ENCODE measurements around the gene PFKL.
"Not testable (repeated sequence)": the region's sequence is repeated elsewhere in the genome, so short reads cannot be mapped to it uniquely, and the experiment has no call there.

The PFKL gene

DNA sequence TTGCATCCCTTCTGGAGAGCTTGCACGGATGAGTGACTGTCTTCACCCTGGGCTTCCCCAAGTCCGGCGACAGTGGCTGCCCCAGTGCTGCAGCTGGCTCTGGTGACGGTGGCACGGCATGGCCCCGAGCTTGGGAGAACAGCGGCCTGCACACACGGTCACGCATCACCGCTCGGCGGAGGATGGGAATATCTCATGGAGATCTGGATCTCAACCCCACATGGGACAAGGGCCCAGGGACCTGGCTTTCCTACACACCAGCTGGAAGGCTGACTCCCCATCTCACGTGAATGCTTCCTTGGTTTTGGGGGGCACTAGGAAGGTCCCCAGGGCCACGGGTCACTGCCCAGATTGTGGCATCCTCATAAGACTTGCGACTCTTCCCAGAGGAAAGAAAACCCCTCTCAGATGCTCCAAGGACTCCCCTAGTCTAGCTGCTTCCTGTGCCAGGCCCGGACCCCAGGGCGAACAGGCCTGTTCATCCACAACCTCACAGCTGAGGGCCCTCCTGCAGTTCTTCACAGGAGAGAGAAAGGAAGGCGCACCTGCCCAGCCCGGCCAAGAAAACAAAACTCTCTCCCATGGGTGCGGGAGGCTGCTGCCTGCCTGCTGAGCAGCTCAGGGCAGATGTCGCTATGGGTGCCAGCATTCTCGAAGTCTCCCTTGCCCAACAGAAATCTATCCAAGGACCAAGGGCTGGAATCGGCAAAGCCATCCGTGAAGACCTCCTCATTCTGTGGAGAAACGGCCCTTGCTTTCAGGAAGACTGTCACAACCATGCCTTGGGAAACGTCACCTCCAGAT is 29.4 kb downstream of the PFKL start:
- DNase-seq, result peak; percentile 46

DNA sequence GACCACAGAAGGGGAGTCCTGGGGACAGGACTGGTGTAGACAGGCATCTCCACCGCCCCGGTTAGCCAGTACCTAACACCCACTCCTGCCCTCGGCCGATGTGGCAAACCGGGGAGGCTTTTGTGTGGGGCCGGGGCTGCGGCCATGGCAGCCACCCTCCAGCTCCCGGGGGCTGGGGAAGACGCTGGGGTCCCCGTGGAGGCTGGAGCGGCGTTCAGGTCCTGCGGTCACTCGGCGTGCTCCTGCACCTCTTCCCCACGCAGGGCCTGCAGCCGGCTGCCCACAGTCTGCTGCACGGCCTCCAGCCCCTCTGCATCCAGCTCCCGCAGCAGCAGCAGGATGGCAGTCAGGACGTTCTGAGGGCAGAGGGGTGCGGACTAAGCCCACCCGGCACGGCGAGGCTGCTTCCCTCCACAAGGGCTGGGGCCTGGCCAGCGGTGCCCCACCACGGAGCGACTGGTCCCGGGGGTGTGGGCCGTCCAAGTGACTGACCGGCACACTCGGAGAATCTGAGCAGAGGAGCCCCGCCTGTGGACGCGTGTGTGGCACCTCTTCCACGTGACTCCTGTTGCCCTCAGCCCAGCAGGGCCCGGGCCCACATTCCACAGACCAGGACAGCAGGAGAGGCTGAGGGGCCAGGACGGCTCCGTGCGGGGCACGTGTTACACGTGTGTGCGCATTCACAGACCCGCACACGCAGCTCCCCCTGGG is 30.3 kb downstream of the PFKL start:
- DNase-seq, result no peak

DNA sequence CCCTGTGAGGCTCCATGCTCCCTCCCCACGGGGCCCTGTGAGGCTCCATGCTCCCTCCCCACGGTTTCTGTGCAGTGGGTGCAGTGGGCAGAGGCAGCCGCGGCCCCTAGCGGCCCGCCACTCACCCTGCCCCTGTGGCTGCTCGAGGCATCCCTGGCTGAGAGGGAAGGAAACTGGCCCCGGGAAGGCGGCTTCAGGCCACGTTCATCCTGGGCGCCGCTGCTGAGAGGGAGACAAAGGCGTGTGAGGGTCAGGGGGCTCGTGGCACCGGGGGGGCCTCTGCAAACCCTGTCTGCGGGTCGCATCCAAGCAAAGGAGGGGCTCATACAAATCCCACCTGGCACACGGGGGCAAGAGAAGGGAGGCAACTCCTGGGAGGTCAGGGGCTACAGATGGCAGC is 30.8 kb downstream of the PFKL start:
- DNase-seq, result no peak

DNA sequence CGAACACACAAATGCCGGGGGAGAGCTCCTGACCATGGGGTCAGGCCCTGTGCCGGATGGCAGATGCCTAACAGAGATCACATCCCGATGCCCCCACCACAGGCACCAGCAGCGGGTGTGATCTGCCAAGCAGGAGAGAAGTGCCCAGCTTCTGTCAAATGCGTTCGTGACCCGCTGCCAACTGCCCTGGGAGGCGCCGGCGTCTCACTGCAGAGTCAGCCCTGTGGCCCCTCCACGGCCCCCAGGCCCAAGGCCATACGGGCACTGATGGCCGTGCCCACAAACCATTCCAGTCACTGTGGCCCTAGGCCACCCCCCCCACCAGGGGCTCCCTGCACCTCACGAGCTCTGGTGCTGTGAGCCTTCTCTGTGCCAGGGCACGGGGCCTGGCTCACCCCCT is 31.4 kb downstream of the PFKL start:
- DNase-seq, result no peak

DNA sequence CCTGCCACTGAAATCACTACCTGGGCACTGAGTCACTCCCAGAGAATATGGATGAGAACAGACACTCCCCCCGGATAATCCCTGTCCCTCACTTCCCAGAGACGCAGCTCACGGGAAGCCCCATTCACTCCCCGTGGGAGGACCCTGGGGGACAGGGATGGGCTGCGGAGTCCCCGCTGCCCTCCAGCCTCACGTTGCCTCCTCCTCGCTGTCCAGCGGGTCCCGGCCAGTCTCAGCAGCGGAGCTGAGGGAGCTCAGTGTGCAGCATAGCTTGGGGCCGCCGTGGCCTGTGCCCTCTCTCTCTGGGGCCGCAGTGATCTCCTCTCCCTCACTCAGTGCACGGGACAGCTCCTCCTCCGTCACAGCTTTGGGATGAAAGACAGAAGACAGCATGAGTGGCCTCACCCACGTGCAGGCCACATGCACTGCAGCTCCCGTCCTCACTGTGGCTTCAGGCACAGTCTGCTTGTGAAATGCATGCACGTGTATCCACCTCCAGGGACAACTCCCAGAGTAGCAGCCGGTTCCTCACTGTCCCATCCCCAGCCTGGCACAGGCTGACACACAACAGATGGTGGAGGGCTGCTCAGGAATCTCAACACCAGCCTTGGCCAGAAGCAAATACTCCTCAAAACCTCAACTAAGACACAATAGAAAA is 31.9 kb downstream of the PFKL start:
- DNase-seq, result no peak

DNA sequence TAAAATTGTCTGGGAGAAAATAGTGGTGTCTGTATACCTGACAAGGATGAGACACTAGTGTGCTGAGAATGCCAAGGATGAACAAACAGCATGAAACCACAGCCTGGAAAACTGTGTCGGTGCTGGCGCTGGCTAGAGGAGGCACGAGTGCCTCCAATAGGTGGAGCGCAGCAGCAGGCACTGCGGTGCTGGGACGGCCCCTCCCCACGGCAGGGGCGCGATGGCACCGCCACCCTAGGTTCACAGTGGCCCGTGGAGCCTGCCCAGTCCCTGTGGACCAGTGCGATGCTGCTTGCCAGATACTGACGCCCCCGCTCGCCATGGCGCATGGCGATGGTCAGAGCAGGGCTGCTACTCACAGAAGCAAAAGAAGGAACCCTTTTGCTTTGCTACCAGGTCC is 32.5 kb downstream of the PFKL start:
- DNase-seq, result no peak

DNA sequence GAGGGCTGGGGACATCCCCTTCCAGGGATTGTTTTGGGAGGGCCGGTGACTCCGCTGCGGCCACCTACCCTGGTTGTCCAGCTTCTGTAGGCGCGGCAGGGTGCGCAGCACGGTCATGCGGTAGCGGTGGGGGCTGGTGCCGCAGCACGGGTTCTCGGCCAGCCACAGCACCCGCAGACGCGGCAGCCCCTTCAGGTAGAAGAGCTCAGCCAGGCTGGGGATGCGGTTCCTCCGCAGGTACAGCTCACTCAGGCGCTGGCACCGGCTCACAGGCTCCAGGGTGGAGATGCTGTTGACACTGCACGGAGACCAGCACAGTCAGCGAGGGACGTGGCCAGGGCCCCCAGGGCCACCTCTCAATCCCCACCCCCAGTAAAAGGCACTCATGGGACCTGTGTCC is 33.1 kb downstream of the PFKL start:
- DNase-seq, result no peak

DNA sequence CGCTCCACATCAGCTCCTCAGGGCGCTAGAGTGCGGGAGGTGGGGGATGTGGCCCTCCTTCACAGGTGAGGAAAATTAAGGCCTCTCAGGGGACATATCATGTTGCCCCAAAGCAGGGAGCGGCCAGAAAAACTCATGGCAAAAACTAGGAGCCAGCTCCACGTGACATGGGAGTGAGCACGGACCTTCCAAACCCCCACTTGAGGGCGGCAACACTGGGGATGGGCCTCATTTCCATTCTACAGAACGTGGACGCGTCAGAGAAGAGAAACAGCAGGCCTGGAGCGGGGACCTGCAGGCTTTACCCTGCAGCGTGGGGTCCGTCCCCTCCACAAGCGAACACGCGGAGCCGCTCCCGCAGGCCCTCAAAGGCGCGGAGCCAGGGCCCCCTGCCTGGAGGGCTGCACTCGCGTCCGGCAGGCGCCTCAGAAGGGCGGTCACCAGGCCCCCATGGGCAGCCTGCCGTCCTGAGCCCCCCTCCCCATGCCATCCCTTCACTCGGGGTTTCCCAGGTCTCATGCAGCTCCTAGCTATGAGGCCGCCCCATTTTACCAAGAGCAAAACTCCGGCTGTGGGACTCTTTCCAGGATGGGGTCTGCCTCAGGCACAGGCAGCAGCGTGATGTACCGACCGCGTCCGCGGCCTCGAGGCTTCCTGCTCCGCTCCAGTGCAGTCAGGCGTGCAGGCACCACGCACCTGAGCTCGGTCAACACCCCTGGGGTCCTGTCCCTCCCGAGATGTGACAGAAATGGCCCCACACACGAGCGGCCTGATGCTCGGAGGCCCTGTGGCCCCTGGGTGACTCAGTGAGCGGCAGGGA is 33.9 kb downstream of the PFKL start:
- DNase-seq, result no peak

DNA sequence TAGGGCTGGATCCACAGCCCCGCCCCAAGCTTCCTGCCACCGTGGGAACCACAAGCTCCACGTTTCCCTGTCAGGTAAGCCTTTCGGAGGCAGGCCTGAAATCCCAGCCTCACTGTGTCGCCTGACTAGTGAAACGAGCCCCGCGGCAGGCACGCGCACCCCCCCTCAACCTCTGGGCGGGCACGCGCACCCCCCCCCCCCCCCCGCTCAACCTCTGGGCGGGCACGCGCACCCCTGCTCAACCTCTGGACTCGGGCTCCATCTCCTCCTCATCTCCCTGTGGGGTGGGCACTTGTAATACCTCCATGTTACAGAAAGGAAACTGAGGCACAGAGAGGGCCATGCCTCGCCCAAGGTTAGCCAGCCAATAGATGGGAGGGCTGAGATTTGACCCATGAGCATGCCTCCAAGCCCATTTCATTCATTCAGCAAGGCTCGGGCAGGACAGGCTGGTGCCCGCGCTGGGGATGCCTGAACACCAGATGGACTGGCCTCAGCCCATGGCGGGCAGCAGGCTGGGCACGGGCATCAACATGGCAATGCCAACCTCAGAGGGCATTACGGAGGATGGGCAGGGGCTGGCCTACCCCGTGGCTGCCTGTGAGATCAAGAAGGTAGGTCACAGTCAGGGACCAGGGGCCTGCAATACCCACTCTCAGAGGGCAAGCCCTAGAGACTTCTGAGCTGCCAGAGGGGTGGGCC is 34.6 kb downstream of the PFKL start:
- no peak for DNase-seq

DNA sequence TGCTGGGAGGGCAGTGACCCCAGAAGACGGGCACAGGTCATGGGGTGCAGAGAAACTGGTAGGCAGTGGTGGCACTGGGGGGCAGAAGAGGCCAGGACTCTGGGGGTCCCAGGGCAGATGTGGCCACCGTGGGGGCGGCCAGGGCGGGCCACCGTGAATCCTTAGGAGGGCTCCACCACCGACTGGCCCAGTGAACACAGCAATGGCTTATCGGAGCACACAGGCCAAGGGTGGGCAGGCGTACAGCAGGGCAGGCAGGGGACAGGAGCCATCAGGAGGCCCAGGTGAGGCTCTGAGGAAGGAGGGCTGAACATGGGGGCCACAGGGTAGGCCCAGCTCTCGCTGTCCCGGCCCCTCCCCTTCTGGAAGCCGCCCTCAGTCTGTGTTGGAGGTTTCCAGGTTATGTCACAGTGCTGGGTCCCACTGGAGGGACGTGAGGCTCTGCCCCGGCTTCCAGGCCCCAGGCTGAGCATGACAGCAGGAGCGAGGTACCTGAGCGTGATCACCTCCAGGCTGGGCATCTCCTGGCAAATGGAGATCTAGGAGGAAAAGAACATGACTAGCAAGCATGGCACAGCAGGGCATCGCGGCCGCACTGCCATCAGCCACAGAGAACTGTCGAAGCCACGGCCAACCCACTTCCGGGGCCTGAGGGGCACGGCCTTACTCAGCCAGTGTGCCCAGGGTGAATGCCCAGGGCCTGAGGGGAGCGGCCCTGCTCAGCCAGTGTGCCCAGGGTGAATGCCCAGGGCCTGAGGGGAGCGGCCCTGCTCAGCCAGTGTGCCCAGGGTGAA is 35.6 kb downstream of the PFKL start:
- DNase-seq, result no peak

DNA sequence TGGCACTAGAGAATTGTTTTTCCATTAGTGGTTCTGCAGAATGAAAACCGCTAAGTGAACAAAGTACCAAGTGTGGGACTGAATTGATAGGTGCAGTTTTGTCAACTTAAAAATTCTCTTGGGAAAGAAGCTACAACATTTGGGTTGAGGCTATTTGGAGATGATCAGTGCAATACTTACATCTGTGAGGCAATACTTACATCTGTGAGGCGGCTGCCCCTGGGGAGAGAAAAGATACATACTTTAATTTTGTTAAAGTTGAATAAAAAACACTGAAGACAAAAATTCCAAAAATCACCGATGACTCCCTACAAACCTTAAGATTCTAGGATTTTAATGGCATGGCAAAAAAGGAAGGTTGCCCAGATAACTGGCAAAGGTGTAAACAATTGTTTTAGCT is 37.6 kb downstream of the PFKL start:
- DNase-seq, result no peak

DNA sequence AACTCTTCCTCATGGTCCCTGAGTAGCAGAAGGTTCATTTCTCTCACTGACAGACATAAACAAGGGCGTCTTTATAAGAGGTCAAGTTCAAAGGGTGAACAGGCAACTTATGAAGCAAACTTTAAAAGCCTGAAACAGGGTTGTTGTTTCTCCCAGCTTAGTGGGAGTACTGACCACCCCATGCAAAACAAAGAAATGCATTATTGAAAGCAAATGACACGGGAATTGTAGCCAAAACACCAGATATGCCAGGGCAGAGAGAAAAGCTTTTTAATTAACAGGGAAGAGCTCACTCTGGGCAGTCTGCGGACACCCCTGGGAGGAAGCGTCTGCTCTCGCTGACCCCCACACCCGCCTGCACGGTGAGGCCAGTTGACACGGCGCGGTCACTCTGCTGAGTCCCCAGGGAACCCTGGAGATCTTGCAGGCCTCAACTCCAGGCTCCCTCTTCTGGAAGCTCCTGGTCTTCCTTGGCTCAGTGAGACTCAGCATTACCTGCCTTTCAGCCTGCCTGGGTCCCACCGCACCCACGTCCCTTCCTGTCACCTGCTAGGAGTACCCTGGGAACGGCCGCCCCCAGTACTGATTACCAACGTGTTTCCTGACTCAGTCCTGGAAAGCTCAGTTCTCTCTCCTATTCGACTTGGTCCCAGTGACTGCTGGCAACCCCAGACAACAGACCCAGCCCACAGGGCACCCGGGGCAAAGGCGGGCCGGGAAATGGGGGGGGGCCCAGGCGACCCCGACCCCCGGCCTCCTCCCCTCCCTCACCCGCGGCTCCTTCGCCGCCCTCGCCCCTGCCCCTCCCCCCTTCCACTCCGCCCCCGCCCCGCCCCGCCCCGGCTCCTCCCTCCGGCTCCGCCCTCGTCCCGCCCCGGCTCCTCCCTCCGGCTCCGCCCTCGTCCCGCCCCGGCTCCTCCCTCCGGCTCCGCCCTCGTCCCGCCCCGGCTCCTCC is 38.4 kb downstream of the PFKL start:
- DNase-seq, result peak; percentile 29

DNA sequence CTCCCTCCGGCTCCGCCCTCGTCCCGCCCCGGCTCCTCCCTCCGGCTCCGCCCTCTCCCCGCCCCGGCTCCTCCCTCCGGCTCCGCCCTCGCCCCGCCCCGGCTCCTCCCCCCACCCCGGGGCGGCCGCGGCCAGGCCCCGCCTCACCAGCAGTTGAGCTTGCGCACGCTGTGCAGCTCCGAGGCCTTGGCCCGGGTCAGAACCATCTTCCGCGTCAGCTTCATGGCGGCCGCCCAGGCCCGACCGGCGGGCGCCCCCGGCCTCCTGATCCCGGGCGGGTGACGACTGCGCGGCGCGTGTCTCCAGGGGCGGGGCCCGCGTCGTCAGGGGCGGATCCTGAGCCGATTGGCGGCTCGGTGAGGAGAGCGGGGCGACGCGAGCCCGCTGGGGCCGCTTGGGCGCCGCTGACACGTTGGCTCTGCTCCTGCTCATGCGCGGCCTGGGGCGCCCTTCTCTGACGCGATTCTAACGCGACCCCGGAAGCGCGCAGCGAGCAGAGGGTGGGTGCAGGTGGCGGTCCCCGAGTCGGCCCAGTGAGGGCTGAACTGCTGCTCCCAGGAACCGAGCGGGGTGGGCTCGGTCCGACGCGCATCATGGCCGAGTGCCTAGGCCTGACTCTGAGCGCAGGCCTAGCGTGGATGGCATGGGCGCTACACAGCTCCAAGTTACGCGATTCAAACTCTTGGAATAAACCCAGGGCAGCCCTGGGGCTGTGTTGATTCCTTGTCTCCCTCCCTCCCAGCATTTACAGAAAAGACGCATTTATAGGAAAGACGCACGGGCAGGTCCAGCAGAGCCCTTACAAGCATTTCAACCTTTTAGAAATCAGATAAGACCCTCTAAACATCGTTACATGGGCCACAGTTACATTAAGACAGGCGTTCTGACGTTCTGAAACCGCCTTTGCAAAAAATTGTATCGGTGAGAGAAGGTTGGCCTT is 39.4 kb downstream of the PFKL start, which contains the start of gene CFAP410:
Gene CFAP410, minus strand, starts transcription at position 420 of the 940 bp plus-strand sequence. Its CDS starts 196 bp downstream, at position 224.
- peak; percentile 83 for DNase-seq

DNA sequence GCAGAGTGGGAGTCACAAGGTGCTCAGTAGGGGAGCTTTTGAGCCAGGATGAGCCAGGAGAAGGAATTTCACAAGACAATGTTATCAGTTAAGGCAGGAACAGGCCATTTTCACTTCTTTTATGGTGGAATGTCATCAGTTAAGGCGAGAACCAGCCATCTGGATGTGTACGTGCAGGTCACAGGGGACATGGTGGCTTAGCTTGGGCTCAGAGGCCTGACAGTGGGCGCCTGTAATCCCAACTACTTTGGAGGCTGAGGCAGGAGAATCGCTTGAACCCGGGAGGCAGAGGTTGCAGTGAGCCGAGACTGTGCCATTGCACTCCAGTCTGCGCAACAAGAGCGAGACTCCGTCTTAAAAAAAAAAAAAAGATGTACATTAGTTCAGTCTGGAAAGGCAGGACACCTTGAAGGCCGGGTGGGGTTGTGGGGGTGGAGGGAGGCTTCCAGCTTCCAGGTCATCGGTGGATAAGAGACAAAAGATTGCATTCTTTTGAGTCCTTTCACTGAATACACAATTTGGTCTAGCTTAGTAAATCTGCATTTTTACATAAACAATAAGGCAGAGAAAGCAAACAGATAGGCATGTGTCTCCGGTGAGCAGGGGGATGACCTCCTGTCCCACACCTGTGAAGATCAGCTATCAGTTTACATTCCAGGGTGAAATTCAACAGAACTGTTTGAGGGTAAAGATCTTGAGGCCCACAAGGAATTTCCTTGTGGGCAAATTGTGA is 42.0 kb downstream of the PFKL start:
- not testable (repeated sequence) for DNase-seq

DNA sequence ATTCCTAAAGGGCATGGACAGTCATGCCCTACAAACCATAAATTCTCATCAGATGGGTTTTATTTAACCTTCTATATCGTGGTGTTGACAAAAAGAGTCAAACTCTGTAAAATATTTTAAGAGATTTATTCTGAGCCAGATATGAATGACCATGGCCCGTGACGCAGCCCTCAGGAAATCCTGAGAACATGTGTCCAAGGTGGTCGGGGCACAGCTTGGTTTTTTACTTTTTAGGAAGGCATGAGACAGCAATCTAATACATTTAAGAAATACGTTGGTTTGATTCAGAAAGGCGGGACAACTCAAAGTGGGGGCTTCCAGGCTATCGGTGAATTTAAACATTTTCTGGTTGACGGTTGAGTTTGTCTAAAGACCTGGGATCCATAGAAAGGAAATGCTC is 43.1 kb downstream of the PFKL start:
- not testable (repeated sequence) for DNase-seq

DNA sequence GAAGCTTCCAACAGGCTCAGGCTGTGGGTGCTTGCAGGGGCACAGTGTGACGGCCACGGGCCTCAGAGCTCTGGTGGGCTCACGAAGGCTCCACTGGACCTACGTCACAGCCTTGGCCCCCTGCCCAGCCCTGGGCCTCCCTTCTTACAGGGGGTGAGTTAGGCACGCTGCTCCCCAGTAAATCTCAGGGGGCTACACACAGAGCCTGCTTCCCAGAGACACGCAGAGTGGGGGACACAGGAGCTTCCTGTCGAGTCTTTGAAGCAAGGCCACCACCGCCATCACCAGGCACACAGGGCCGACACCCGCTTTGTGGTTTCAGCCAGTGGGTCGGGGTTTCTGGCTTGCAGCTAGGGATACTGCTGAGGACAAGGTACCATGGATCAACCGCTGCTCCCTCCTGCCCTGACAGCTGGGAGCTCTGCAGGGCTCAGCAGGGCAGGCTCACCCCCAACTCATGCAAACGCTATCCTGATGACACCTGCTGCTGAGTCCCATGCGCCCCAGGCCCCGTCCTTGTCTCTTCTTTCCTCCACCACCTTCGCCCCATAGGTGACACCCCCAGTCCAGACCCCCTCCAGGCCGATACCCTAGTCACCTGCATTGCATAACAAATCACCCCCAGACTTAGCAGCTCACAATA is 44.8 kb downstream of the PFKL start:
- DNase-seq, result no peak

DNA sequence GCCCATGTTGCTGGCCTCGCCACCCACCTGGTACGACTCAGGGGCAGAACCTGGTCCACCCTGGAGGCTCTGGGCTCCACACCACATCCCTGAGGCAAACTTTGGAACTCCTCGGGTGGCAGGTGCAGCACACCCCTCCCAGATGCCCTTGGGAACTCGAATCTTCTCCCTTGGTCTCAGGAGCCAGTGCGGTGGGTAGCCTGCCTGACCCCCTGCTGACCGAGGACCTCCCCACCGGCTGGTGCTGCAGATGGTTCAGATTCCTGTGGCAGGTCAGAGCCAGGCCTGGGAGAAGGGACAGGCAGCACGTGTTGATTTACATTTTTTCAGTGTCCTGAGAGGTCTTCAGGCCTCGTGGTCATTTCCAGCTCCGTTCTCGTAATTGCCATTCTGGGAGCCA is 45.6 kb downstream of the PFKL start:
- no peak for DNase-seq
